GM23338 (cell line): Measurements from ENCODE around the gene SCFD2. TPM values are rescaled to one million over a fixed set of nuclear protein-coding genes. Genes with fewer than 3 reads are reported as not detected.

Experiments used
- ATAC-seq: fragments of 200-7000 bp; cut with Tn5 transposase; 3 replicates; pipeline ENCODE4 v1.9.1; 2020
- DNase-seq: peaks from one replicate; pipeline ENCODE4 v3.0.0-alpha.2; 2015; ENCODE audit warnings: low spot score
- H2AFZ ChIP-seq: fragments of 200-600 bp; sonication (generic); 2 replicates; pipeline ENCODE4 v1.8.0; 2016; ENCODE audit warnings: antibody characterized with exemption, mild to moderate bottlenecking, moderate library complexity
- H3F3A ChIP-seq: fragments of 200-600 bp; sonication (generic); replicated peaks from 2 replicates; pipeline ENCODE4 v1.8.0; 2017; ENCODE audit warnings: antibody characterized with exemption, mixed run types, low read depth
- H3K27ac ChIP-seq: fragments of 200-600 bp; sonication (generic); 2 replicates; pipeline ENCODE4 v1.6.1; 2016; ENCODE audit warnings: low read depth
- H3K27me3 ChIP-seq: fragments of 200-600 bp; sonication (generic); 2 replicates; pipeline ENCODE4 v1.8.0; 2016; ENCODE audit warnings: mild to moderate bottlenecking, mixed run types, moderate library complexity; ENCODE audit not compliant: insufficient read depth
- H3K36me3 ChIP-seq: fragments of 200-600 bp; sonication (generic); 2 replicates; pipeline ENCODE4 v1.8.0; 2016; ENCODE audit warnings: mild to moderate bottlenecking; ENCODE audit not compliant: insufficient read depth
- H3K4me1 ChIP-seq: fragments of 200-600 bp; sonication (generic); 2 replicates; pipeline ENCODE4 v1.8.0; 2016; ENCODE audit warnings: mild to moderate bottlenecking, moderate library complexity; ENCODE audit not compliant: insufficient read depth
- H3K4me2 ChIP-seq: fragments of 200-600 bp; sonication (generic); 2 replicates; pipeline ENCODE4 v1.7.1; 2017; ENCODE audit warnings: mixed run types
- H3K4me3 ChIP-seq: fragments of 200-600 bp; sonication (generic); 2 replicates; pipeline ENCODE4 v1.6.1; 2016; ENCODE audit warnings: mixed run types
- H3K79me2 ChIP-seq: fragments of 200-600 bp; sonication (generic); replicated peaks from 2 replicates; pipeline ENCODE4 v1.8.0; 2017; ENCODE audit warnings: mild to moderate bottlenecking; ENCODE audit not compliant: insufficient read depth
- H3K9me2 ChIP-seq: fragments of 200-600 bp; sonication (generic); 2 replicates; pipeline ENCODE4 v1.8.0; 2017; ENCODE audit not compliant: insufficient read depth
- H4K20me1 ChIP-seq: fragments of 200-600 bp; sonication (generic); replicated peaks from 2 replicates; pipeline ENCODE4 v1.8.0; 2017; ENCODE audit warnings: mild to moderate bottlenecking; ENCODE audit not compliant: insufficient read depth
- H3K27ac Mint-ChIP-seq: 2 replicates; pipeline ENCODE4 v1.8.0; 2020; ENCODE audit warnings: inconsistent platforms, mild to moderate bottlenecking, moderate library complexity, mixed read lengths
- H3K27me3 Mint-ChIP-seq: 3 replicates; pipeline ENCODE4 v1.8.0; 2022; ENCODE audit warnings: low read depth, mild to moderate bottlenecking, moderate library complexity, mixed read lengths, inconsistent platforms; ENCODE audit not compliant: insufficient read depth, poor library complexity
- H3K36me3 Mint-ChIP-seq: 3 replicates; pipeline ENCODE4 v1.8.0; 2021; ENCODE audit warnings: low read depth, mild to moderate bottlenecking, inconsistent platforms, moderate library complexity, mixed read lengths
- H3K4me1 Mint-ChIP-seq: 3 replicates; pipeline ENCODE4 v1.8.0; 2020; ENCODE audit warnings: mild to moderate bottlenecking, inconsistent platforms, mixed read lengths
- H3K4me3 Mint-ChIP-seq: 3 replicates; pipeline ENCODE4 v1.8.0; 2021; ENCODE audit warnings: moderate library complexity, mild to moderate bottlenecking, inconsistent platforms, mixed read lengths
- H3K9me3 Mint-ChIP-seq: 3 replicates; pipeline ENCODE4 v1.8.0; 2020; ENCODE audit warnings: moderate library complexity, mild to moderate bottlenecking, inconsistent platforms, mixed read lengths
- CREB1 ChIP-seq: fragments of 250-450 bp; sonication (Bioruptor Pico); IDR thresholded peaks from 2 replicates; pipeline ENCODE4 v1.5.0; 2020; ENCODE audit warnings: low read depth, mild to moderate bottlenecking, moderate library complexity
- CTCF ChIP-seq, 2 experiments: fragments of 200-600 bp in 1 of 2; sonication (generic) in 1 of 2; conservative IDR thresholded peaks; 2 replicates each; pipeline versions ENCODE4 v1.5.1 to v1.6.1; 2016 to 2017; ENCODE audit warnings: antibody characterized with exemption in 2 of 2, low read depth in 2 of 2, mild to moderate bottlenecking in 2 of 2, moderate library complexity in 1 of 2
- ETS1 ChIP-seq: IDR thresholded peaks from 2 replicates; pipeline ENCODE4 v1.6.1; 2016; ENCODE audit warnings: antibody characterized with exemption
- EZH2 ChIP-seq: fragments of 200-600 bp; sonication (generic); IDR thresholded peaks from one replicate; pipeline ENCODE4 v1.8.0; 2017; ENCODE audit warnings: antibody characterized with exemption, mild to moderate bottlenecking, low read depth; ENCODE audit not compliant: unreplicated experiment
- EZH2phosphoT487 ChIP-seq: fragments of 200-600 bp; sonication (generic); IDR thresholded peaks from one replicate; pipeline ENCODE4 v1.8.1; 2018; ENCODE audit warnings: antibody characterized with exemption; ENCODE audit not compliant: unreplicated experiment
- JUNB ChIP-seq: IDR thresholded peaks from one replicate; pipeline ENCODE4 v1.6.1; 2016; ENCODE audit warnings: antibody characterized with exemption; ENCODE audit not compliant: unreplicated experiment
- NANOG ChIP-seq: IDR thresholded peaks from 2 replicates; pipeline ENCODE4 v1.6.1; 2016; ENCODE audit warnings: antibody characterized with exemption, borderline replicate concordance
- POLR2AphosphoS5 ChIP-seq: IDR thresholded peaks from 2 replicates; pipeline ENCODE4 v1.6.1; 2016; ENCODE audit warnings: antibody characterized with exemption, low read depth
- REST ChIP-seq: IDR thresholded peaks from one replicate; pipeline ENCODE4 v1.6.1; 2018; ENCODE audit warnings: antibody characterized with exemption; ENCODE audit not compliant: unreplicated experiment
- STAT1 ChIP-seq: IDR thresholded peaks from one replicate; pipeline ENCODE4 v1.6.1; 2016; ENCODE audit warnings: antibody characterized with exemption; ENCODE audit not compliant: unreplicated experiment
- ZNF114 ChIP-seq: fragments of 250-450 bp; sonication (Bioruptor Pico); IDR thresholded peaks from 2 replicates; pipeline ENCODE4 v1.5.0; 2020; ENCODE audit warnings: mild to moderate bottlenecking, moderate library complexity
- ZNF331 ChIP-seq: fragments of 250-450 bp; sonication (Bioruptor Pico); IDR thresholded peaks from 2 replicates; pipeline ENCODE4 v1.5.0; 2020; ENCODE audit warnings: low read depth, mild to moderate bottlenecking, moderate library complexity
- ZNF462 ChIP-seq: fragments of 250-450 bp; sonication (Bioruptor Pico); IDR thresholded peaks from 2 replicates; pipeline ENCODE4 v1.5.0; 2020; ENCODE audit warnings: mild to moderate bottlenecking, moderate library complexity
- polyA plus RNA-seq: library from polyadenylated mRNA; unstranded; fragments of >200 nt; fragmentation: Nextera tagmentation; extraction: Ambion mirVana; gene quantifications from 2 replicates; pipeline ENCODE4 v1.2.1, GENCODE V29; 2016
- total RNA-seq: library from RNA; depleted of rRNA; stranded (reverse); fragments of >200 nt; shearing (Covaris generic); gene quantifications from 2 replicates; pipeline ENCODE4 v1.2.3, GENCODE V29; 2014

The SCFD2 gene
- total and polyA plus RNA-seq, 2 experiments from 2014 or later: 5.7 to 17.5 TPM

GRCh38 chr4:52869656-52870055, 496.2 kb downstream of the SCFD2 start:
- no peak overlapping the region for H3K4me3 ChIP-seq
- H3K27ac ChIP-seq: no peak overlapping the region
- H4K20me1 ChIP-seq: peaks cover 14% of the 10 kb centered on the region
- no peak overlapping the region for H2AFZ ChIP-seq
- peaks cover 24% of the 10 kb centered on the region for H3K36me3 ChIP-seq
- H3F3A ChIP-seq: peaks cover 34% of the 10 kb centered on the region
- H3K27me3 ChIP-seq: no peaks in the 10 kb centered on the region
- H3K4me2 ChIP-seq: no peak overlapping the region
- H3K27ac Mint-ChIP-seq: no peak overlapping the region
- H3K27me3 Mint-ChIP-seq: no peaks in the 10 kb centered on the region
- ATAC-seq (no peak), DNase-seq (no peak)
- H3K9me2 ChIP-seq: no peaks in the 10 kb centered on the region; the same call in 1 of the 2 replicates
- no peak overlapping the region for H3K4me3 Mint-ChIP-seq
- TF ChIP-seq REST (no peak), NANOG (no peak), POLR2AphosphoS5 (no peak), EZH2phosphoT487 (no peak), CTCF (conservative IDR thresholded peaks at IDR 0.05; ENCODE audit: low read depth in 2 of 2) (no peak), ETS1 (no peak), ZNF114 (CRISPR knock-in tag) (no peak), JUNB (no peak), ZNF462 (CRISPR knock-in tag) (no peak), EZH2 (no peak), ZNF331 (CRISPR knock-in tag) (no peak), STAT1 (no peak), CREB1 (CRISPR knock-in tag) (no peak)
- peaks cover 40% of the 10 kb centered on the region for H3K4me1 ChIP-seq
- H3K4me1 Mint-ChIP-seq: peaks cover 77% of the 10 kb centered on the region
- H3K79me2 ChIP-seq: peaks cover 10% of the 10 kb centered on the region
- peaks cover 40% of the 10 kb centered on the region for H3K36me3 Mint-ChIP-seq
- peaks cover 3% of the 10 kb centered on the region; the same call in 2 of the 3 replicates for H3K9me3 Mint-ChIP-seq
